Measurements from ENCODE around the gene FAM200B. TPM values are rescaled to one million over a fixed set of nuclear protein-coding genes. Genes with fewer than 3 reads are reported as not detected.
A peak's percentile ranks its signal among the peaks of the same experiment; 100 is the strongest.

FAM200B gene
- total RNA-seq, result 12.1 and 18.9 TPM in 2 replicates

- DNase-seq (ENCODE audit: low read depth) (peak; percentile 98), FAIRE-seq (no peak)
- H3K27me3 ChIP-seq (ENCODE audit: control insufficient read depth, insufficient read depth, low read length), result no peaks in the 10 kb centered on the region
- peak within 1 kb of the TSS; percentile 92 for H3K4me3 ChIP-seq (ENCODE audit: low read depth, low read length)
- peaks cover 3% of the 10 kb centered on the region for H3K36me3 ChIP-seq (ENCODE audit: control insufficient read depth, insufficient read depth, low read length)
- TF ChIP-seq CTCF (IDR thresholded peaks at IDR 0.05; ENCODE audit: insufficient read depth, low read length, severe bottlenecking), result peak; percentile 25
Measured at GRCh38 chr4:15681372-15682241, at the start of gene FAM200B. Gene FAM200B (plus strand): TSS chr4:15681827. CDS start chr4:15686978, 5,151 bp downstream.

- DNase-seq (ENCODE audit: low read depth), result peak; percentile 69
- peaks cover 7% of the 10 kb centered on the region for H3K36me3 ChIP-seq (ENCODE audit: control insufficient read depth, insufficient read depth, low read length)
Measured at GRCh38 chr4:15636818-15637217, 44.8 kb upstream of the FAM200B start.

GRCh38 chr4:15638418-15638817 lies 43.2 kb upstream of the FAM200B start:
- peaks cover 7% of the 10 kb centered on the region for H3K36me3 ChIP-seq (ENCODE audit: control insufficient read depth, insufficient read depth, low read length)
- no peak for FAIRE-seq

More at GRCh38 chr4:15636818-15637217, 44.8 kb upstream of the FAM200B start:
- TF ChIP-seq CTCF (IDR thresholded peaks at IDR 0.05; ENCODE audit: insufficient read depth, low read length, severe bottlenecking), result no peak
- no peak for FAIRE-seq
- no peak overlapping the region for H3K4me3 ChIP-seq (ENCODE audit: low read depth, low read length)
- no peaks in the 10 kb centered on the region for H3K27me3 ChIP-seq (ENCODE audit: control insufficient read depth, insufficient read depth, low read length)

GRCh38 chr4:15648600-15648999 lies 33.0 kb upstream of the FAM200B start:
- peaks cover 2% of the 10 kb centered on the region for H3K36me3 ChIP-seq (ENCODE audit: control insufficient read depth, insufficient read depth, low read length)
- FAIRE-seq, result no peak
- no peak for DNase-seq (ENCODE audit: low read depth)
- no peak for TF ChIP-seq CTCF (IDR thresholded peaks at IDR 0.05; ENCODE audit: insufficient read depth, low read length, severe bottlenecking)
- H3K4me3 ChIP-seq (ENCODE audit: low read depth, low read length), result no peak overlapping the region
- no peaks in the 10 kb centered on the region for H3K27me3 ChIP-seq (ENCODE audit: control insufficient read depth, insufficient read depth, low read length)

More at GRCh38 chr4:15638418-15638817, 43.2 kb upstream of the FAM200B start:
- no peak for DNase-seq (ENCODE audit: low read depth)
- TF ChIP-seq CTCF (IDR thresholded peaks at IDR 0.05; ENCODE audit: insufficient read depth, low read length, severe bottlenecking), result no peak
- H3K4me3 ChIP-seq (ENCODE audit: low read depth, low read length), result no peak overlapping the region
- H3K27me3 ChIP-seq (ENCODE audit: control insufficient read depth, insufficient read depth, low read length), result no peaks in the 10 kb centered on the region

GRCh38 chr4:15649914-15650545 lies 31.6 kb upstream of the FAM200B start:
- no peak for FAIRE-seq
- Histone ChIP-seq H3K36me3 (ENCODE audit: control insufficient read depth, insufficient read depth, low read length) (peaks cover 2% of the 10 kb centered on the region), H3K4me3 (ENCODE audit: low read depth, low read length) (no peak overlapping the region), H3K27me3 (ENCODE audit: control insufficient read depth, insufficient read depth, low read length) (no peaks in the 10 kb centered on the region)
- peak; percentile 61 for DNase-seq (ENCODE audit: low read depth)
- TF ChIP-seq CTCF (IDR thresholded peaks at IDR 0.05; ENCODE audit: insufficient read depth, low read length, severe bottlenecking), result peak; percentile 77
